Measurements from ENCODE around the gene TSPYL4. TPM values are rescaled to one million over a fixed set of nuclear protein-coding genes. Genes with fewer than 3 reads are reported as not detected.

Gene TSPYL4
- polyA plus RNA-seq, 1 experiment: 33.7 TPM

- DNase-seq (ENCODE audit: low read depth): no peak
- ChIA-PET CTCF (interaction anchor here (0.6 to 6.0 kb wide), 14 partner anchors 11 to 430 kb away, joined by 3 to 48 read pairs (median 7); partner anchors contain the start of gene TSPYL1), POLR2A (no interaction called here)
Observed at GRCh38 chr6:116218172-116218633, 35.7 kb downstream of the TSPYL4 start.

GRCh38 chr6:116217069-116217468 is 36.8 kb downstream of the TSPYL4 start:
- H3K36me3 ChIP-seq (ENCODE audit: control insufficient read depth, insufficient read depth, low read length): no peaks in the 10 kb centered on the region
- H3K27me3 ChIP-seq (ENCODE audit: control insufficient read depth, insufficient read depth, low read length): no peaks in the 10 kb centered on the region
- no peak for DNase-seq (ENCODE audit: low read depth)
- H3K4me3 ChIP-seq (ENCODE audit: low read depth, low read length): no peak overlapping the region
- ChIA-PET POLR2A (no interaction called here), CTCF (interaction anchor here (0.8 to 6.0 kb wide), 18 partner anchors 8 to 431 kb away, joined by 3 to 48 read pairs (median 4); partner anchors contain the start of gene TSPYL1)
- peak; percentile 49 for TF ChIP-seq CTCF (IDR thresholded peaks at IDR 0.05; ENCODE audit: insufficient read depth, low read depth, low read length)

More at GRCh38 chr6:116218172-116218633, 35.7 kb downstream of the TSPYL4 start:
- Histone ChIP-seq H3K4me3 (ENCODE audit: low read depth, low read length) (no peak overlapping the region), H3K36me3 (ENCODE audit: control insufficient read depth, insufficient read depth, low read length) (no peaks in the 10 kb centered on the region), H3K27me3 (ENCODE audit: control insufficient read depth, insufficient read depth, low read length) (no peaks in the 10 kb centered on the region)
- peak; percentile 39 for TF ChIP-seq CTCF (IDR thresholded peaks at IDR 0.05; ENCODE audit: insufficient read depth, low read depth, low read length)

- ChIA-PET POLR2A (no interaction called here), CTCF (interaction anchor here (1.1 to 1.5 kb wide), 2 partner anchors 9 to 99 kb away, joined by 4 to 5 read pairs; no protein-coding TSS in a partner anchor)
- DNase-seq (ENCODE audit: low read depth): no peak
Observed at GRCh38 chr6:116215414-116215813, 38.5 kb downstream of the TSPYL4 start.

GRCh38 chr6:116214681-116215080 is 39.2 kb downstream of the TSPYL4 start:
- DNase-seq (ENCODE audit: low read depth): no peak
- ChIA-PET POLR2A (no interaction called here), CTCF (interaction anchor here (0.6 to 1.5 kb wide), 5 partner anchors 9 to 343 kb away, joined by 3 to 6 read pairs (median 4); no protein-coding TSS in a partner anchor)
- Histone ChIP-seq H3K36me3 (ENCODE audit: control insufficient read depth, insufficient read depth, low read length) (no peaks in the 10 kb centered on the region), H3K4me3 (ENCODE audit: low read depth, low read length) (no peak overlapping the region), H3K27me3 (ENCODE audit: control insufficient read depth, insufficient read depth, low read length) (no peaks in the 10 kb centered on the region)
- TF ChIP-seq CTCF (IDR thresholded peaks at IDR 0.05; ENCODE audit: insufficient read depth, low read depth, low read length): no peak

More at GRCh38 chr6:116215414-116215813, 38.5 kb downstream of the TSPYL4 start:
- no peak for TF ChIP-seq CTCF (IDR thresholded peaks at IDR 0.05; ENCODE audit: insufficient read depth, low read depth, low read length)
- no peaks in the 10 kb centered on the region for H3K27me3 ChIP-seq (ENCODE audit: control insufficient read depth, insufficient read depth, low read length)
- no peaks in the 10 kb centered on the region for H3K36me3 ChIP-seq (ENCODE audit: control insufficient read depth, insufficient read depth, low read length)
- H3K4me3 ChIP-seq (ENCODE audit: low read depth, low read length): no peak overlapping the region

- no peak overlapping the region for H3K4me3 ChIP-seq (ENCODE audit: low read depth, low read length)
- no peak for TF ChIP-seq CTCF (IDR thresholded peaks at IDR 0.05; ENCODE audit: insufficient read depth, low read depth, low read length)
- no peaks in the 10 kb centered on the region for H3K36me3 ChIP-seq (ENCODE audit: control insufficient read depth, insufficient read depth, low read length)
- no peaks in the 10 kb centered on the region for H3K27me3 ChIP-seq (ENCODE audit: control insufficient read depth, insufficient read depth, low read length)
- ChIA-PET CTCF (interaction anchor here (0.7 kb wide), 1 partner anchor 88 kb away, joined by 3 read pairs; no protein-coding TSS in a partner anchor), POLR2A (no interaction called here)
- no peak for DNase-seq (ENCODE audit: low read depth)
Observed at GRCh38 chr6:116210750-116211425, 43.0 kb downstream of the TSPYL4 start.

Measured in BJ (cell line).